PC-3 (cell line): Measurements from ENCODE around the gene RCAN1.

ENCODE experiments used
- CTCF ChIP-seq: fragments of 300-600 bp; sonication (generic); conservative IDR thresholded peaks from 2 replicates; pipeline ENCODE4 v1.5.1; 2017; ENCODE audit warnings: antibody characterized with exemption, low read depth, mild to moderate bottlenecking, low read length
- EZH2 ChIP-seq: fragments of 300-600 bp; sonication (generic); IDR thresholded peaks from one replicate; pipeline ENCODE4 v1.6.1; 2017; ENCODE audit warnings: antibody characterized with exemption, mild to moderate bottlenecking, low read length; ENCODE audit not compliant: unreplicated experiment
- EZH2phosphoT487 ChIP-seq: fragments of 300-600 bp; sonication (generic); IDR thresholded peaks from 2 replicates; pipeline ENCODE4 v1.6.1; 2018; ENCODE audit warnings: mild to moderate bottlenecking, antibody characterized with exemption, low read length, borderline replicate concordance

- TF ChIP-seq CTCF (no peak), EZH2 (no peak), EZH2phosphoT487 (no peak)
These were observed 79.0 kb downstream of the RCAN1 start for GRCh38 chr21:34535886-34536285.
